Measurements from ENCODE around the gene PIH1D1.
A peak's percentile ranks its signal among the peaks of the same experiment; 100 is the strongest.

The PIH1D1 gene

GRCh38 chr19:49492573-49493405 is 41.2 kb upstream of the PIH1D1 start:
- H3K27ac ChIP-seq, result peak overlapping the region; percentile 96; the same call in 1 of the 2 replicates
- no peak for TF ChIP-seq CTCF (conservative IDR thresholded peaks at IDR 0.05)

GRCh38 chr19:49491804-49492572 is 40.4 kb upstream of the PIH1D1 start:
- peak overlapping the region; percentile 96; the same call in 1 of the 2 replicates for H3K27ac ChIP-seq

GRCh38 chr19:49491030-49491803 is 39.6 kb upstream of the PIH1D1 start:
- no peak for TF ChIP-seq CTCF (conservative IDR thresholded peaks at IDR 0.05)
- H3K27ac ChIP-seq, result peak overlapping the region; percentile 96

More at GRCh38 chr19:49491804-49492572, 40.4 kb upstream of the PIH1D1 start:
- TF ChIP-seq CTCF (conservative IDR thresholded peaks at IDR 0.05), result no peak

- peak overlapping the region; percentile 96 for H3K27ac ChIP-seq
- TF ChIP-seq CTCF (conservative IDR thresholded peaks at IDR 0.05), result no peak
These were observed 38.8 kb upstream of the PIH1D1 start for GRCh38 chr19:49490287-49491029.

GRCh38 chr19:49489601-49490167 is 38.1 kb upstream of the PIH1D1 start:
- peak overlapping the region; percentile 96 for H3K27ac ChIP-seq
- TF ChIP-seq CTCF (conservative IDR thresholded peaks at IDR 0.05), result peak; percentile 71

- H3K27ac ChIP-seq, result peak overlapping the region; percentile 96
- no peak for TF ChIP-seq CTCF (conservative IDR thresholded peaks at IDR 0.05)
These were observed 37.4 kb upstream of the PIH1D1 start for GRCh38 chr19:49488863-49489537.
